Esophagus muscularis mucosa (tissue), 4 donors: ENCODE measurements around the gene TUB. TPM values are rescaled to one million over a fixed set of nuclear protein-coding genes. Genes with fewer than 3 reads are reported as not detected.

ENCODE experiments used
- DNase-seq: peaks from one replicate; pipeline ENCODE4 v3.0.0-alpha.2; 2017; ENCODE audit errors: extremely low spot score
- H3K27ac ChIP-seq, 4 donors: fragments of 200-600 bp; sonication (generic); replicated peaks in 1 of 4; 1 replicate in 3 of 4; 2 replicates in 1 of 4; pipeline ENCODE4 v1.5.1; 2016 to 2019; ENCODE audit warnings: mild to moderate bottlenecking in 1 of 4
- H3K27me3 ChIP-seq, 4 donors: fragments of 200-600 bp; sonication (generic); one replicate each; pipeline versions ENCODE4 v1.5.1 to v1.6.0; 2016 to 2019
- H3K36me3 ChIP-seq, 4 donors: fragments of 200-600 bp; sonication (generic); one replicate each; pipeline ENCODE4 v1.5.1; 2016 to 2019
- H3K4me1 ChIP-seq, 4 donors: fragments of 200-600 bp; sonication (generic); one replicate each; pipeline ENCODE4 v1.5.1; 2016 to 2019
- H3K4me3 ChIP-seq, 4 donors: fragments of 200-600 bp; sonication (generic); 1 replicate in 2 of 4; 2 replicates in 2 of 4; pipeline ENCODE4 v1.5.1; 2016 to 2019; ENCODE audit warnings: mild to moderate bottlenecking in 4 of 4, moderate library complexity in 1 of 4
- H3K9me3 ChIP-seq, 4 donors: fragments of 200-600 bp; sonication (generic); 1 replicate in 3 of 4; 2 replicates in 1 of 4; pipeline ENCODE4 v1.5.1; 2016 to 2019
- EP300 ChIP-seq: sonication (generic); formaldehyde crosslinking; IDR thresholded peaks from one replicate; pipeline ENCODE4 v1.6.1; 2017; ENCODE audit warnings: antibody characterized with exemption
- POLR2A ChIP-seq: fragments of 450-650 bp; IDR thresholded peaks from one replicate; pipeline ENCODE4 v1.6.1; 2017; ENCODE audit warnings: antibody characterized with exemption, moderate library complexity, mild to moderate bottlenecking, low read depth
- POLR2AphosphoS5 ChIP-seq, 2 donors: sonication (generic); formaldehyde crosslinking; IDR thresholded peaks; one replicate each; pipeline ENCODE4 v1.6.1; 2017; ENCODE audit warnings: antibody characterized with exemption in 2 of 2
- WGBS: methylation state at CpG from one replicate; pipeline ENCODE4 v1.1.5; 2018; 5-methylcytosine and 5-hydroxymethylcytosine counted together
- intact Hi-C: fragments of 100-400 bp; cut with DNase I; formaldehyde crosslinking; loops from one replicate; pipeline ENCODE4 v1.15.1; 2023
- total RNA-seq, 4 donors: library from RNA; depleted of rRNA; stranded (reverse); fragments of >200 nt; gene quantifications; one replicate each; pipeline versions ENCODE4 v1.1.0 to v1.2.1, GENCODE V29; 2016
- TF ChIP-seq, protein P1 (sequence below), 3 experiments: fragments of 200-600 bp in 2 of 3; fragments of 450-650 bp in 1 of 3; sonication (generic) in 2 of 3; IDR thresholded peaks; one replicate each; pipeline ENCODE4 v1.5.1; 2017 to 2019; ENCODE audit warnings: antibody characterized with exemption in 3 of 3, mild to moderate bottlenecking in 2 of 3, moderate library complexity in 1 of 3

Gene TUB
- total RNA-seq, 4 donors from 2014 or later: 8.3 to 18.3 (median 12.1) TPM

DNA sequence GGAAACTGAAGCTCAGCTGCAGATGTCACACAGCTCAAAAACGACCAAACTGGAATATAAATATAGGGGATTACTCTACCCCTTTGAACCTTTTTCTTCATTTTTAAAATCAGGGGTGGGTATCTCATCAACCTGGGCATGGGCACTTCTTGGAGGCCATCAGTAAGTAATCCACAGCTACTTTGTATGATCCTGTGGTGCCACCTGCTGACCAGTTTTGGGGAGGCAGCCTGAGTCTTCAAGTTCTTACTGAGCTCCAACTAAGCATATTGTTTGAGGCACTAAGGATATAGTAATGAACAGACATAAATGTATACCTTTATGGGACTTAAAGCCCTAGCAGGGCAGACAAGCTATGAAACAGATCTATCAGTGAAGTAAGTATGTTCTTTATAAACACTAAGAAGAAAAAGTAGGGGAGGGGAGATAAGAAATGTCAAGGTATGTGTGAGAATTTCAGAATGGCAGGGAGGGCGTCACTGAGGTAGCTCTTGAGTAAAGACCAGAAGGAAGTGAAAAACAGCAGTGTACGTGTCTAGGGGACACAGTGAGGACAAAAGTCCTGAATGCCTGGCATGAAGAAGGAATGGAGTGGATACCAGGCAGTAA, 18.4 kb downstream of the TUB start:
- Histone ChIP-seq H3K36me3 (peaks cover 10 to 90% (median 77%) of the 10 kb centered on the region in 4 donors), H3K27ac (no peak overlapping the region), H3K4me1 (no peaks in the 10 kb centered on the region), H3K4me3 (no peak overlapping the region), H3K9me3 (no peaks in the 10 kb centered on the region), H3K27me3 (no peaks in the 10 kb centered on the region)
- 49% methylated on average over 3 of the region's 3 CpGs for WGBS
- intact Hi-C loops: loop anchor here (10.0 kb wide), 1 partner anchor 95 kb away; no protein-coding TSS in a partner anchor
- DNase-seq: peak; percentile 92
- TF ChIP-seq EP300 (no peak), POLR2AphosphoS5 (IDR thresholded peaks at IDR 0.05) (no peak), POLR2A (no peak)
- TF ChIP-seq, protein P1, sequence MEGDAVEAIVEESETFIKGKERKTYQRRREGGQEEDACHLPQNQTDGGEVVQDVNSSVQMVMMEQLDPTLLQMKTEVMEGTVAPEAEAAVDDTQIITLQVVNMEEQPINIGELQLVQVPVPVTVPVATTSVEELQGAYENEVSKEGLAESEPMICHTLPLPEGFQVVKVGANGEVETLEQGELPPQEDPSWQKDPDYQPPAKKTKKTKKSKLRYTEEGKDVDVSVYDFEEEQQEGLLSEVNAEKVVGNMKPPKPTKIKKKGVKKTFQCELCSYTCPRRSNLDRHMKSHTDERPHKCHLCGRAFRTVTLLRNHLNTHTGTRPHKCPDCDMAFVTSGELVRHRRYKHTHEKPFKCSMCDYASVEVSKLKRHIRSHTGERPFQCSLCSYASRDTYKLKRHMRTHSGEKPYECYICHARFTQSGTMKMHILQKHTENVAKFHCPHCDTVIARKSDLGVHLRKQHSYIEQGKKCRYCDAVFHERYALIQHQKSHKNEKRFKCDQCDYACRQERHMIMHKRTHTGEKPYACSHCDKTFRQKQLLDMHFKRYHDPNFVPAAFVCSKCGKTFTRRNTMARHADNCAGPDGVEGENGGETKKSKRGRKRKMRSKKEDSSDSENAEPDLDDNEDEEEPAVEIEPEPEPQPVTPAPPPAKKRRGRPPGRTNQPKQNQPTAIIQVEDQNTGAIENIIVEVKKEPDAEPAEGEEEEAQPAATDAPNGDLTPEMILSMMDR (IDR thresholded peaks at IDR 0.05): peak; percentile 74 to 82 (median 79)

DNA sequence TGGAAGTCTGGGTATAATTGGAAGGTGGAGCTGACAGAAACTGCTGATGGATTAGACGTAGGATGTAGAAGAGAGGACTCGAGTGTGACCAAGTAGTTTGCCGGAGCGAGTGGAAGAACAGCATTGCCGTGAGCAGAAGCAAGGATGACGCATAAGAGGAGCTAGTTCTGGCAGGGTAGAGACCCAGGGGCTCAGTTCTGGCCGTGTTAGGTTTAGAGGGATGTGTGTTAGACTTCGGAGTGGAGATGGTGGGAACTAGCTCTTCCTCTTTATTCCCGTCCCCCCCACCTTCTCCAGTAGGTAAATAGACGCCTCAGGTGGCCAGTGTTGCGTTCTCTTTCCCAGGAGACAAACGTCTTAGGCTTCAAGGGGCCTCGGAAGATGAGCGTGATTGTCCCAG, 19.1 kb downstream of the TUB start:
- Histone ChIP-seq H3K27ac (no peak overlapping the region), H3K9me3 (no peaks in the 10 kb centered on the region), H3K27me3 (no peaks in the 10 kb centered on the region), H3K36me3 (peaks cover 10 to 84% (median 75%) of the 10 kb centered on the region in 4 donors), H3K4me3 (no peak overlapping the region), H3K4me1 (no peaks in the 10 kb centered on the region)
- intact Hi-C loops: no loop called here
- TF ChIP-seq, protein P1 (IDR thresholded peaks at IDR 0.05): no peak
- TF ChIP-seq POLR2A (no peak), EP300 (no peak), POLR2AphosphoS5 (IDR thresholded peaks at IDR 0.05) (no peak)
- 90% methylated on average over 14 of the region's 14 CpGs for WGBS
- DNase-seq: no peak

DNA sequence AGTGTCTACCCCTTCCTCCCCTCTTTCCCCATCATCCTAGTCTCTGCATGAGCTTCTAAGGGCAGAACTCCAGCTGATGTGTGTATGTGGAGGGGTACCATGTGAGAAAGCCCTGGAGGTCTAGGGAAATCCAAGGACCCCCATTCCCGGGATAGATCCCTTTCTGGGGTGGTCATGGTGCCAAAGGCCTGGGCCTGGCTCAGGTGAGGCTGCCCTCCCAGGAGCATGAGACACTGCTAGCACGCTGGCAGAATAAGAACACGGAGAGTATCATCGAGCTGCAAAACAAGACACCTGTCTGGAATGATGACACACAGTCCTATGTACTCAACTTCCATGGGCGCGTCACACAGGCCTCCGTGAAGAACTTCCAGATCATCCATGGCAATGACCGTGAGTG, 19.6 kb downstream of the TUB start:
- Histone ChIP-seq H3K27me3 (no peaks in the 10 kb centered on the region), H3K27ac (no peak overlapping the region), H3K36me3 (peaks cover 10 to 89% (median 73%) of the 10 kb centered on the region in 4 donors), H3K4me1 (peaks cover 0 to 1% (median under 1%) of the 10 kb centered on the region in 4 donors), H3K4me3 (no peak overlapping the region), H3K9me3 (no peaks in the 10 kb centered on the region)
- TF ChIP-seq POLR2AphosphoS5 (IDR thresholded peaks at IDR 0.05) (no peak), EP300 (no peak)
- TF ChIP-seq, protein P1 (IDR thresholded peaks at IDR 0.05): no peak
- DNase-seq: no peak
- 93% methylated on average over 7 of the region's 8 CpGs for WGBS
- intact Hi-C loops: no loop called here

DNA sequence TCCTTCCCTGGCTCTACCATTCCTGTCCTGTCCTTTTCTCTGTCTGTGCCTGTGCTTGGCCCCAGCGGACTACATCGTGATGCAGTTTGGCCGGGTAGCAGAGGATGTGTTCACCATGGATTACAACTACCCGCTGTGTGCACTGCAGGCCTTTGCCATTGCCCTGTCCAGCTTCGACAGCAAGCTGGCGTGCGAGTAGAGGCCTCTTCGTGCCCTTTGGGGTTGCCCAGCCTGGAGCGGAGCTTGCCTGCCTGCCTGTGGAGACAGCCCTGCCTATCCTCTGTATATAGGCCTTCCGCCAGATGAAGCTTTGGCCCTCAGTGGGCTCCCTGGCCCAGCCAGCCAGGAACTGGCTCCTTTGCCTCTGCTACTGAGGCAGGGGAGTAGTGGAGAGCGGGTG, 20.4 kb downstream of the TUB start:
- peak; percentile 80 for DNase-seq
- TF ChIP-seq POLR2AphosphoS5 (IDR thresholded peaks at IDR 0.05) (no peak), POLR2A (no peak), EP300 (no peak)
- TF ChIP-seq, protein P1 (IDR thresholded peaks at IDR 0.05): no peak
- no peaks in the 10 kb centered on the region for H3K9me3 ChIP-seq
- no peaks in the 10 kb centered on the region for H3K27me3 ChIP-seq
- H3K4me3 ChIP-seq: no peak overlapping the region
- peaks cover 10 to 93% (median 76%) of the 10 kb centered on the region in 4 donors for H3K36me3 ChIP-seq
- H3K27ac ChIP-seq: no peak overlapping the region
- peaks cover 0 to 9% (median 1%) of the 10 kb centered on the region in 4 donors for H3K4me1 ChIP-seq
- 98% methylated on average over 10 of the region's 11 CpGs for WGBS
- intact Hi-C loops: no loop called here
